Measurements from ENCODE around the gene HPSE.
"Not testable (repeated sequence)": the region's sequence is repeated elsewhere in the genome, so short reads cannot be mapped to it uniquely, and the experiment has no call there.

GRCh38 chr4:83325306-83325705, 9.3 kb downstream of the HPSE start:
- not testable (repeated sequence) for TF ChIP-seq CTCF, EP300, POLR2AphosphoS5, POLR2A (IDR thresholded peaks at IDR 0.05)

All from stomach (tissue), 4 donors.